SH-SY5Y (cell line): ENCODE measurements around the gene NMNAT3.

Experiments
- GATA2 ChIP-seq: IDR thresholded peaks from 2 replicates; pipeline ENCODE4 v1.6.1; 2011; ENCODE audit warnings: mild to moderate bottlenecking, low read depth, low read length
- GATA3 ChIP-seq: IDR thresholded peaks from 2 replicates; pipeline ENCODE4 v1.6.1; 2011; ENCODE audit warnings: low read depth, mild to moderate bottlenecking, low read length, moderate library complexity

GRCh38 chr3:139608924-139609323 lies 68.8 kb downstream of the NMNAT3 start:
- TF ChIP-seq GATA3 (no peak), GATA2 (no peak)
